H1 (cell line): ENCODE measurements around the gene PPM1L. TPM values are rescaled to one million over a fixed set of nuclear protein-coding genes. Genes with fewer than 3 reads are reported as not detected.

Experiments
- CTCF ChIA-PET: fragments of 300-600 bp; sonication (Branson Sonifier 250); formaldehyde crosslinking; loops from one replicate; lab custom pipeline; 2021; ENCODE audit not compliant: partially characterized antibody; lab: Charles Lee
- POLR2A ChIA-PET: fragments of 300-600 bp; sonication (Branson Sonifier 250); formaldehyde crosslinking; loops from one replicate; lab custom pipeline; 2021; ENCODE audit warnings: inconsistent platforms; ENCODE audit not compliant: partially characterized antibody; lab: Charles Lee
- DNase-seq, 2 experiments: peaks; one replicate each; pipeline versions ENCODE4 v3.0.0 to v3.0.0-alpha.2; 2010 to 2022; ENCODE audit warnings: low spot score in 2 of 2, low read depth in 1 of 2, mixed read lengths in 1 of 2
- FAIRE-seq: peaks from 2 replicates; lab custom pipeline; 2011; peaks lifted over from hg19 to GRCh38; lab: Jason Lieb, UNC
- H2AFZ ChIP-seq: 2 replicates; pipeline ENCODE4 v1.8.1; 2012; ENCODE audit warnings: low read length, inconsistent platforms
- H2AK5ac ChIP-seq: 2 replicates; pipeline ENCODE4 v1.6.1; 2013; ENCODE audit warnings: low read depth, low read length
- H2BK120ac ChIP-seq: replicated peaks from 2 replicates; pipeline ENCODE3; 2013; ENCODE audit warnings: low read depth, low read length, inconsistent platforms
- H2BK12ac ChIP-seq: 2 replicates; pipeline ENCODE4 v1.6.1; 2013; ENCODE audit warnings: low read depth, low read length
- H2BK15ac ChIP-seq: 2 replicates; pipeline ENCODE4 v1.6.1; 2013; ENCODE audit warnings: low read length
- H2BK20ac ChIP-seq: 2 replicates; pipeline ENCODE4 v1.6.1; 2013; ENCODE audit warnings: low read length
- H2BK5ac ChIP-seq: 2 replicates; pipeline ENCODE4 v1.6.1; 2013; ENCODE audit warnings: low read depth, low read length
- H3K14ac ChIP-seq: 2 replicates; pipeline ENCODE4 v1.6.1; 2013; ENCODE audit warnings: inconsistent platforms; ENCODE audit not compliant: insufficient read length
- H3K18ac ChIP-seq: 2 replicates; pipeline ENCODE4 v1.6.1; 2013; ENCODE audit warnings: low read length; ENCODE audit errors: extremely low read depth
- H3K23ac ChIP-seq: 2 replicates; pipeline ENCODE4 v1.6.1; 2013; ENCODE audit warnings: inconsistent platforms; ENCODE audit not compliant: insufficient read length
- H3K23me2 ChIP-seq: 2 replicates; pipeline ENCODE4 v1.6.1; 2013; ENCODE audit warnings: low read depth, low read length
- H3K27ac ChIP-seq: 2 replicates; pipeline ENCODE4 v1.6.1; 2011; ENCODE audit warnings: low read depth, low read length, inconsistent platforms
- H3K27me3 ChIP-seq, 4 experiments: replicated peaks in 1 of 4; 1 replicate in 1 of 4; 2 replicates in 3 of 4; pipeline versions ENCODE4 v1.6.1 to v1.8.1; 2011 to 2013; ENCODE audit warnings: low read length in 3 of 4, mild to moderate bottlenecking in 3 of 4, inconsistent platforms in 2 of 4, mixed read lengths in 2 of 4, moderate library complexity in 1 of 4; ENCODE audit not compliant: control insufficient read depth in 3 of 4, insufficient read depth in 3 of 4; ENCODE audit errors: extremely low read depth in 1 of 4
- H3K36me3 ChIP-seq, 4 experiments: 2 replicates each; pipeline versions ENCODE4 v1.6.1 to v1.8.1; 2011 to 2013; ENCODE audit warnings: mild to moderate bottlenecking in 4 of 4, low read length in 3 of 4, moderate library complexity in 2 of 4, control low read depth in 1 of 4, inconsistent platforms in 1 of 4; ENCODE audit not compliant: insufficient read depth in 4 of 4, control insufficient read depth in 2 of 4
- H3K4ac ChIP-seq: replicated peaks from 2 replicates; pipeline ENCODE3; 2013; ENCODE audit warnings: low read length, low read depth, mixed read lengths, inconsistent platforms; ENCODE audit not compliant: insufficient read length
- H3K4me1 ChIP-seq, 4 experiments: replicated peaks in 1 of 4; 1 replicate in 1 of 4; 2 replicates in 3 of 4; pipeline versions ENCODE4 v1.6.1 to v1.8.1; 2011 to 2013; ENCODE audit warnings: low read length in 3 of 4, inconsistent platforms in 2 of 4, mixed read lengths in 1 of 4; ENCODE audit not compliant: insufficient read depth in 4 of 4, control insufficient read depth in 3 of 4
- H3K4me2 ChIP-seq, 2 experiments: 2 replicates each; pipeline versions ENCODE4 v1.6.1 to v1.8.1; 2011 to 2013; ENCODE audit warnings: low read depth in 2 of 2, low read length in 2 of 2, control low read depth in 1 of 2, inconsistent platforms in 1 of 2, mild to moderate bottlenecking in 1 of 2; ENCODE audit not compliant: insufficient read depth in 1 of 2
- H3K4me3 ChIP-seq, 4 experiments: fragments of 200-600, 300-600 bp in 1 of 4; sonication (generic), shearing (Covaris generic), sonication (Bioruptor Twin) in 1 of 4; 2 replicates each; pipeline versions ENCODE4 v1.5.1 to v1.8.1; 2011 to 2016; ENCODE audit warnings: low read length in 4 of 4, low read depth in 3 of 4, control low read depth in 2 of 4, inconsistent platforms in 2 of 4, mild to moderate bottlenecking in 2 of 4, mixed read lengths in 1 of 4, moderate library complexity in 1 of 4; ENCODE audit not compliant: insufficient read depth in 2 of 4; ENCODE audit errors: extremely low read depth in 1 of 4
- H3K56ac ChIP-seq: replicated peaks from 2 replicates; pipeline ENCODE3; 2013; ENCODE audit warnings: low read depth, mild to moderate bottlenecking, mixed read lengths, low read length, inconsistent platforms; ENCODE audit not compliant: insufficient read length
- H3K79me1 ChIP-seq: 2 replicates; pipeline ENCODE4 v1.6.1; 2013; ENCODE audit warnings: low read depth, low read length, control low read depth
- H3K79me2 ChIP-seq, 2 experiments: 2 replicates each; pipeline versions ENCODE4 v1.6.1 to v1.8.1; 2012 to 2013; ENCODE audit warnings: low read length in 2 of 2, mild to moderate bottlenecking in 2 of 2, inconsistent platforms in 1 of 2; ENCODE audit not compliant: insufficient read depth in 2 of 2, control insufficient read depth in 1 of 2
- H3K9ac ChIP-seq, 4 experiments: replicated peaks in 1 of 4; 1 replicate in 1 of 4; 2 replicates in 3 of 4; pipeline versions ENCODE4 v1.6.1 to v1.8.1; 2011 to 2013; ENCODE audit warnings: low read depth in 3 of 4, low read length in 3 of 4, control low read depth in 2 of 4, mild to moderate bottlenecking in 2 of 4, moderate library complexity in 2 of 4, inconsistent platforms in 1 of 4; ENCODE audit errors: extremely low read depth in 1 of 4
- H3K9me3 ChIP-seq, 2 experiments: 2 replicates each; pipeline versions ENCODE4 v1.6.1 to v1.8.1; 2012 to 2013; ENCODE audit warnings: mild to moderate bottlenecking in 2 of 2, moderate library complexity in 2 of 2, control low read depth in 1 of 2, inconsistent platforms in 1 of 2, low read depth in 1 of 2, low read length in 1 of 2, mixed read lengths in 1 of 2; ENCODE audit not compliant: insufficient read depth in 2 of 2
- H4K20me1 ChIP-seq, 2 experiments: replicated peaks in 1 of 2; 2 replicates each; pipeline versions ENCODE3 to v1.8.1; 2011 to 2013; ENCODE audit warnings: inconsistent platforms in 2 of 2, low read length in 2 of 2, mild to moderate bottlenecking in 1 of 2; ENCODE audit not compliant: insufficient read depth in 2 of 2, control insufficient read depth in 1 of 2
- H4K5ac ChIP-seq: 2 replicates; pipeline ENCODE4 v1.6.1; 2013; ENCODE audit warnings: low read length, low read depth, mixed read lengths, inconsistent platforms; ENCODE audit not compliant: insufficient read length
- H4K8ac ChIP-seq: 2 replicates; pipeline ENCODE4 v1.8.0; 2013; ENCODE audit warnings: mild to moderate bottlenecking, moderate library complexity, low read length, inconsistent platforms; ENCODE audit not compliant: insufficient read depth; ENCODE audit errors: extremely low read depth
- H4K91ac ChIP-seq: replicated peaks from 2 replicates; pipeline ENCODE3; 2013; ENCODE audit warnings: low read length, mixed read lengths, inconsistent platforms; ENCODE audit not compliant: insufficient read length
- CTBP2 ChIP-seq: IDR thresholded peaks from 2 replicates; pipeline ENCODE4 v1.7.0; 2011; ENCODE audit warnings: borderline replicate concordance, mild to moderate bottlenecking, moderate library complexity, mixed read lengths, low read length; ENCODE audit not compliant: insufficient read depth, insufficient read length
- WGBS, 2 experiments: shearing (Covaris generic) in 1 of 2; methylation state at CpG; one replicate each; pipeline versions ENCODE4 v1.1.6 to v1.1.7; 2013 to 2015; ENCODE audit warnings: low lambda C conversion rate in 2 of 2, mixed read lengths in 2 of 2, inconsistent platforms in 1 of 2, low coverage in 1 of 2, missing lambda C conversion rate in 1 of 2; ENCODE audit not compliant: insufficient replicate concordance in 2 of 2, insufficient coverage in 1 of 2, insufficient read length in 1 of 2; ENCODE audit errors: extremely low coverage in 1 of 2, missing lambda C conversion rate in 1 of 2; 5-methylcytosine and 5-hydroxymethylcytosine counted together
- polyA plus RNA-seq, 7 experiments: library from polyadenylated mRNA; depleted of rRNA in 3 of 7; stranded (reverse) in 5 of 7; unstranded in 2 of 7; fragments of >200 nt in 5 of 7; fragments of 200-250 nt in 2 of 7; gene quantifications; 1 replicate in 5 of 7; 2 replicates in 1 of 7; 4 replicates in 1 of 7; pipeline versions ENCODE4 v1.2.1 to v1.2.3, GENCODE V29; 2011 to 2013; ENCODE audit warnings: missing spikeins in 2 of 7, mixed read lengths in 2 of 7
- total RNA-seq: library from RNA; stranded (reverse); fragmentation: NEBNext Ultra II Directional; extraction: Animal tissue kit (Norgen Biotek cat#: 25700); gene quantifications from 2 replicates; pipeline ENCODE4 v1.2.1, GENCODE V29; 2021

PPM1L gene
- total and polyA plus RNA-seq, 2 of the 8 experiments (the other 6 are each of a cell fraction or from before 2014, with no cell fraction given): 2.8 to 18.1 TPM

- no peak overlapping the region for H3K23ac ChIP-seq
- H3K23me2 ChIP-seq: no peaks in the 10 kb centered on the region
- H3K4me2 ChIP-seq: no peak overlapping the region
- no peak overlapping the region for H2BK20ac ChIP-seq
- H3K9me3 ChIP-seq: no peaks in the 10 kb centered on the region
- no peak overlapping the region for H4K91ac ChIP-seq
- WGBS, 2 experiments: 91 to 100% methylated on average over 1 of the region's 1 CpG
- H3K56ac ChIP-seq: no peak overlapping the region
- no peaks in the 10 kb centered on the region for H3K4me1 ChIP-seq
- no peak overlapping the region for H2AK5ac ChIP-seq
- H3K18ac ChIP-seq: no peak overlapping the region
- H2BK12ac ChIP-seq: no peak overlapping the region
- H2BK15ac ChIP-seq: no peak overlapping the region
- ChIA-PET POLR2A (no interaction called here), CTCF (interaction anchor here (0.7 to 0.8 kb wide), 2 partner anchors 12 to 17 kb away, joined by 3 read pairs; no protein-coding TSS in a partner anchor)
- H3K27me3 ChIP-seq: no peaks in the 10 kb centered on the region
- H3K4me3 ChIP-seq: no peak overlapping the region
- no peaks in the 10 kb centered on the region for H3K79me1 ChIP-seq
- no peak overlapping the region for H4K8ac ChIP-seq
- H4K5ac ChIP-seq: no peak overlapping the region
- no peak for DNase-seq
- no peak overlapping the region for H2AFZ ChIP-seq
- H3K4ac ChIP-seq: no peak overlapping the region
- H3K9ac ChIP-seq: no peak overlapping the region
- no peak overlapping the region for H3K27ac ChIP-seq
- no peak for FAIRE-seq
- no peaks in the 10 kb centered on the region for H3K79me2 ChIP-seq
- no peak for TF ChIP-seq CTBP2
- no peak overlapping the region for H3K14ac ChIP-seq
- H4K20me1 ChIP-seq: no peaks in the 10 kb centered on the region
- H2BK5ac ChIP-seq: no peak overlapping the region
- peaks cover 0 to 4% (median 0%) of the 10 kb centered on the region in 4 experiments; a peak in 1 of 8 replicates for H3K36me3 ChIP-seq
- no peak overlapping the region for H2BK120ac ChIP-seq
Observed at GRCh38 chr3:161083131-161083530, 327.1 kb downstream of the PPM1L start.
